Measurements from ENCODE around the gene ATXN10.

GRCh38 chr22:45744442-45744841 is 72.8 kb downstream of the ATXN10 start:
- TF ChIP-seq EZH2 (IDR thresholded peaks at IDR 0.05) = no peak
- TF ChIP-seq SRF (IDR thresholded peaks at IDR 0.05; ENCODE audit: low read depth) = no peak
